ENCODE measurements around the gene TMSB4Y.
A peak's percentile ranks its signal among the peaks of the same experiment; 100 is the strongest.

DNA sequence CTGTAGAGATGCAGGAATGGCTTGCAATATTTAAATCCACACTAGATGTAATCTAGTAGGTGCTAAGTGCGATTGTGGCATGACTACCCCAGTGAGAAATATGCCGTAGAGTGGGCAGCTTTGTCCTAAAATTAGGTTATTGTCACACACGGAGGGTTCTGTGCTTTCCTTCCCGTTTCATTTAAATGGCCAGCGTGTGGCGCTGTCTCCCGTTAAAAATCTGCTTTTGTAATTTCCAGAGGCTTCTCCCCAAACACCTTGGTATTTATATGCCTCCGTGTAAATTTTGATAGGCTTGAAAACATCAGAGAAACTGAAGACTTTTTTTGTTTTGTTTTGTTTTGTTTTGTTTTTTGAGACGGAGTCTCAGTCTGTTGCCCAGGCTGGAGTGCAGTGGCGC is 34.9 kb downstream of the TMSB4Y start:
- TF ChIP-seq, protein P1, sequence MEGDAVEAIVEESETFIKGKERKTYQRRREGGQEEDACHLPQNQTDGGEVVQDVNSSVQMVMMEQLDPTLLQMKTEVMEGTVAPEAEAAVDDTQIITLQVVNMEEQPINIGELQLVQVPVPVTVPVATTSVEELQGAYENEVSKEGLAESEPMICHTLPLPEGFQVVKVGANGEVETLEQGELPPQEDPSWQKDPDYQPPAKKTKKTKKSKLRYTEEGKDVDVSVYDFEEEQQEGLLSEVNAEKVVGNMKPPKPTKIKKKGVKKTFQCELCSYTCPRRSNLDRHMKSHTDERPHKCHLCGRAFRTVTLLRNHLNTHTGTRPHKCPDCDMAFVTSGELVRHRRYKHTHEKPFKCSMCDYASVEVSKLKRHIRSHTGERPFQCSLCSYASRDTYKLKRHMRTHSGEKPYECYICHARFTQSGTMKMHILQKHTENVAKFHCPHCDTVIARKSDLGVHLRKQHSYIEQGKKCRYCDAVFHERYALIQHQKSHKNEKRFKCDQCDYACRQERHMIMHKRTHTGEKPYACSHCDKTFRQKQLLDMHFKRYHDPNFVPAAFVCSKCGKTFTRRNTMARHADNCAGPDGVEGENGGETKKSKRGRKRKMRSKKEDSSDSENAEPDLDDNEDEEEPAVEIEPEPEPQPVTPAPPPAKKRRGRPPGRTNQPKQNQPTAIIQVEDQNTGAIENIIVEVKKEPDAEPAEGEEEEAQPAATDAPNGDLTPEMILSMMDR (IDR thresholded peaks at IDR 0.05; ENCODE audit: extremely low read depth in 1 of 2, insufficient read depth in 1 of 2, low read depth in 1 of 2, low read length in 2 of 2), result peak; percentile 25 to 41
- TF ChIP-seq POLR2A (IDR thresholded peaks at IDR 0.05; ENCODE audit: low read depth, low read length) (no peak), POLR2AphosphoS5 (IDR thresholded peaks at IDR 0.05; ENCODE audit: insufficient read depth, low read depth, low read length) (no peak), MAX (IDR thresholded peaks at IDR 0.05; ENCODE audit: insufficient read depth, insufficient read length) (no peak), EZH2 (IDR thresholded peaks at IDR 0.05; ENCODE audit: borderline replicate concordance, low read depth, low read length, severe bottlenecking) (no peak), MYC (IDR thresholded peaks at IDR 0.05; ENCODE audit: low read depth, low read length) (no peak), JUN (IDR thresholded peaks at IDR 0.05; ENCODE audit: borderline replicate concordance, insufficient read depth, insufficient read length, low read depth) (no peak), FOS (IDR thresholded peaks at IDR 0.05; ENCODE audit: borderline replicate concordance, insufficient read depth, low read length) (no peak), GATA2 (IDR thresholded peaks at IDR 0.05; ENCODE audit: insufficient read depth, insufficient read length, low read depth, low read length) (no peak)

All from endothelial cell of umbilical vein (primary cell).